T-helper 17 cell (primary cell): Measurements from ENCODE around the gene GTF2B. TPM values are rescaled to one million over a fixed set of nuclear protein-coding genes. Genes with fewer than 3 reads are reported as not detected.

Experiments
- total RNA-seq, 4 donors: library from RNA in 2 of 4; stranded (reverse) in 2 of 4; gene quantifications; one replicate each; pipeline ENCODE4 v1.2.3 and lab custom pipeline; 2022 to 2026

The GTF2B gene
- total RNA-seq, 2 donors from 2014 or later, result 62.9 to 69.4 TPM

Other genes starting within 250 kb of the GTF2B start
- 10 to 100 TPM; 35.0 to 42.6 TPM for gene PKN2, start 207.3 kb downstream of the GTF2B start, total RNA-seq
- gene KYAT3, start 101.1 kb upstream of the GTF2B start, total RNA-seq, result 10 to 100 TPM; 15.2 to 20.7 TPM
- 10 to 100 TPM; 20.5 to 25.5 TPM for gene RBMXL1, start 101.1 kb upstream of the GTF2B start, total RNA-seq
- 10 to 100 TPM; 18.3 to 21.9 TPM for gene GBP3, start 131.3 kb upstream of the GTF2B start, total RNA-seq
- gene GBP1, start 173.6 kb upstream of the GTF2B start, total RNA-seq, result 10 to 100 TPM; 27.3 to 29.4 TPM
- gene GBP2, start 234.5 kb upstream of the GTF2B start, total RNA-seq, result 10 to 100 TPM; 88.4 to 98.8 TPM